Astrocyte of the cerebellum (primary cell): Measurements from ENCODE around the gene CDC5L.
A peak's percentile ranks its signal among the peaks of the same experiment; 100 is the strongest.

Source experiments
- DNase-seq: peaks from one replicate; pipeline ENCODE4 v3.0.0-alpha.2; 2011; ENCODE audit warnings: low read depth
- H3K4me3 ChIP-seq: 2 replicates; pipeline ENCODE4 v1.5.1; 2011; ENCODE audit warnings: mild to moderate bottlenecking, low read depth, low read length, moderate library complexity
- CTCF ChIP-seq: IDR thresholded peaks from 2 replicates; pipeline ENCODE4 v1.5.1; 2012; ENCODE audit warnings: low read length, low read depth, moderate library complexity, mild to moderate bottlenecking; ENCODE audit errors: missing control alignments
- in situ Hi-C: cut with HindIII; loops from 2 replicates; pipeline ENCODE4 v1.10.0; 2017; ENCODE audit warnings: low sequenced_read_pairs

Gene CDC5L

GRCh38 chr6:44387346-44388134 is at the start of gene CDC5L:
Gene CDC5L (plus strand): TSS chr6:44387706. CDS start chr6:44387824, 118 bp downstream.
- TF ChIP-seq CTCF, result no peak
- in situ Hi-C loops, result no loop called here
- peak; percentile 100 for DNase-seq
- H3K4me3 ChIP-seq, result peak within 1 kb of the TSS; percentile 76

DNA sequence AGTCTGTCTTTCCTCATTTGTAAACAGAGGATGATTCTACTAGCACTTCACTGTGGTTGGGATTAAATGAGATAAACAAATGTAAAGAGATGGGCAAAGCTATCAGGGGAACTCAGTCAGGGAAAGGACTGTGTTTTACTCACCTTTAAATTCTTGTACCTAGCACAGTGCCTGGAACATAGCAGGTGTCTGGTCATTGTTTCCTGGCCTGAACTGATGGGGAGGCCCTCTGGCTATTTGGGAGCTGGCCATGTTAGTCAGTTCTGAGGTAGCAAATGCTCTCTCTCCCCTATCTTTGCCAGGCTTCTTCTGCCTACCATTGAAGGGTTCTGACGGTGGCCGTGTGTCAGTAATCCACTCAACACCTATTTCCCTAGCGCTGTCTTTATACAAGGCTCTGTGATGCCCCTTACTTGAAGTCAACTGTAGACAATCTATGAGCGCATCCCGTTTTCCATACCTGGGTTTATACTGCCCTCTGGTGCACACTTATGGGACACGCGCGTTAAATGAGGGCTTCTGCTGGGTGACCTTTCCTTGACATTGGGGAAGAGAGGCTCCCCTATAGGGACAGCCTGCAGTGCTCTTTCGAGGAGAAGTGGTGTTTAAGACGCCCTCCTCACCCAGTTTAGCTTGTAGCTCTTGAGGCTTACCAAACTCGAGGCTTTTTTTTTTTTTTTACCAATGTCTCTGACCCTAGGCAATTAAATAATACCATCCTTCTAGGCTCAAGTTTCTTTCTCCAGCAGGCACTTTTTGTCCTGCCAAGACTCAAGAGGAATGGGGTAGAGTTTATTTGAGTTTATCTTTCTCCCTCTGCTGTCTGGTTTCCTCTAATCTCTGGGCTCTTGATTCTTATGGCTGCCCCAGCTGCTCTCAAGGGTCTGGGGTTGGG is 49.0 kb upstream of the CDC5L start:
- peak; percentile 80 for TF ChIP-seq CTCF
- no peak overlapping the region for H3K4me3 ChIP-seq
- in situ Hi-C loops, result no loop called here
- peak; percentile 31 for DNase-seq

GRCh38 chr6:44339301-44339700 is 48.2 kb upstream of the CDC5L start:
- no peak for DNase-seq
- no peak overlapping the region for H3K4me3 ChIP-seq
- no peak for TF ChIP-seq CTCF
- in situ Hi-C loops, result no loop called here

- H3K4me3 ChIP-seq, result no peak overlapping the region
- no peak for TF ChIP-seq CTCF
- DNase-seq, result no peak
- in situ Hi-C loops, result no loop called here
Measured at GRCh38 chr6:44339763-44340625, 47.5 kb upstream of the CDC5L start.

- DNase-seq, result no peak
- no peak for TF ChIP-seq CTCF
- H3K4me3 ChIP-seq, result no peak overlapping the region
- in situ Hi-C loops, result no loop called here
Measured at GRCh38 chr6:44341095-44341890, 46.2 kb upstream of the CDC5L start.

GRCh38 chr6:44342052-44342451 is 45.5 kb upstream of the CDC5L start:
- in situ Hi-C loops, result no loop called here
- no peak for DNase-seq
- TF ChIP-seq CTCF, result no peak

More at GRCh38 chr6:44342052-44342451, 45.5 kb upstream of the CDC5L start:
- H3K4me3 ChIP-seq, result no peak overlapping the region
